Skin of body (tissue), 2 donors: ENCODE results near the gene PRKN. TPM values are rescaled to one million over a fixed set of nuclear protein-coding genes. Genes with fewer than 3 reads are reported as not detected.
"Not testable (repeated sequence)": the region's sequence is repeated elsewhere in the genome, so short reads cannot be mapped to it uniquely, and the experiment has no call there.

Experiments
- DNase-seq: peaks from one replicate; lab custom pipeline; 2025; lab: John Stamatoyannopoulos, UW
- total RNA-seq: library from RNA; depleted of rRNA; stranded (reverse); fragments of >200 nt; gene quantifications from one replicate; pipeline ENCODE4 v1.2.3, GENCODE V29; 2014

PRKN gene
- total RNA-seq, 1 donor from 2014 or later, result 5.2 TPM

- no peak for DNase-seq
Observed at GRCh38 chr6:161333410-161333809, 1394.2 kb downstream of the PRKN start.

DNA sequence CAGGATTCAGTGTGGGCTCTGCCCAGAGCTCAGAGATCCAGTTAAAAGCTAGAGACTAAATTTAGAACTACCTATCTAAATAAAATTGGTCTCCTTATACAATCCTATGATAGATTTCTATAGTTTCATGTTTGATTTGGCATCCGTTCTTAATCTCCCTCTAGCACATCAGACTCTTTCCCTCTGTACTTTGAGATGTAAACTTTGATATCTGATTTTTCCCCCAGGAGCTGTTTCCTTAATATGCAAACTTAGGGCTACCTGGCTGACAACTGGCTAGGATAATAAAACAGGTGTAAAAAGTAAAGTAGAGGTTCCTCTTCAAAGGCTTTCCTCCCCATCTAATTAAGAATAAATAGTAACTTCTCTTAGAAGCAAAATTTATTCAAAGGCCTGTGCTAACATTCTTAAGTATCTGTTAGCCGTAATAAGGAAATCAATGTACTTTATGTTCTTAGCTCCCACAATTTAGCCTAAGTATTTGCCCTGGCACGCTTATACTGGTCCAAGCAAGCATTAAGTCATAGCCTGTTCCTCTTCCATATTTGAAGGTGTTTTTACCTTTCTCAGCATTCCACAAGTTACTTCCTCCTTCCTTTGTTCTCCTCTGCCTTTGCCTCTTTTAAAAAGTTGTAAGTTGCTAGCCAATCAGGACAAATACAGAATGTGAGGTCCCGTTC is 1396.0 kb downstream of the PRKN start:
- not testable (repeated sequence) for DNase-seq

DNA sequence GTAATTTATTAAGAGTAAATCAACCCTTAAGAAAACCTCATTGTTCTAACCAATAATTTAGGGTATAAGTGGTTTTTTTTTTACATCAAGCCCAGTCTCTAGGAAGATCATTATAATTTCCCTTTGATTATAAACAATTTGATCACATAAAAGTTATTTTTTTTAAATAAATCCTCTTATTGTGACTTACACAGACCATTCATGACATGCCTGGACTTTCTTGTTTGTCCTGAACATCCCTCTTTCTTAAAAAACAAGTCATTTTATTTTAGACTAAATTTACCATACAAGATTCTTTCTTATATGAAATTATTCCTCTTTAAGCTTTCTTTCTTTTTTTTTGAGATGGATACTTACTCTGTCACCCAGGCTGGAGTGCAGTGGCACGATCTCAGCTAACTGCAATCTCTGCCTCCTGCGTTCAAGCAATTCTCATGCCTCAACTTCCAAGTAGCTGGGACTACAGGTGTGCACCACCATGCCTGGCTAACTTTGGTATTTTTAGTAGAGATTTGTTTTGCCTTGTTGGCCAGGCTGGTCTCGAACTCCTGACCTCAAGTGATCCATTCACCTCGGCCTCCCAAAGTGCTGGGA is 1400.1 kb downstream of the PRKN start:
- no peak for DNase-seq

DNA sequence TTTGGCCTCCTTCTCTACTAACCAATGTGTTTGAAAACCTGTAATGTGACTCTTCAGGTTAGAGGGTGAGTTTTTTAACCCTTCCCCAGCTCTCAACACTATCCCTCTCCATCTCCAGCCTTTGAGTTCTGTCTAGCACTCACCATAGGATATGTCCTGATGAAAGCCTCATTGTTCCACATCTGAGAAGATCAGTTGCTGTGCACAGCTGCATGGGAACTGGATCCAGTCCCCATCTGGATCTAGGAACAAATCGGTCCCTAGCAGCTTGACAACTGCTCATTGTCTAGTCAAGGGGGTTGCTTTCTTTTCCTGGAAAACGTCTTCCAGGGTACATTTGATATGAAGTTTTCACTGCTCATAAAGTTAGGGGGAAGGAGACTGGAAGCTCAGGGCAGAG is 1408.3 kb downstream of the PRKN start:
- DNase-seq, result no peak

GRCh38 chr6:161318456-161318855 is 1409.1 kb downstream of the PRKN start:
- no peak for DNase-seq

DNA sequence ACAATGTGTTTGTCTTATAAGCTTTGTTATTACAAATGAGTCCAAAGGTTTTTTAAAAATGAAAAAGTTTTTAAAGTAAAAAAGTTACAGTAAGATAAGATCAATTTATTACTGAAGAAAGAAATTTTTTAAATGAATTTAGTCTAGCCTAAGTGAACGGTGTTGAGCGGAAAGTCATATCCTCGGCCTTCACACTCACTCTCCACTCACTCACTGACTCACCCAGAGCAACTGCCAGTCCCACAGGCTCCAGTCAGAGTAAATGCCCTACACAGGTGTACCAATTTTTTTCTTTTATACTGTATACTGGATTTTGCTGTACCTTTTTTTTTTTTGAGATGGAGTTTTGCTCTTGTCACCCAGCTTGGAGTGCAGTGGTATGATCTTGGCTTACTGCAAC is 1411.0 kb downstream of the PRKN start:
- DNase-seq, result no peak

DNA sequence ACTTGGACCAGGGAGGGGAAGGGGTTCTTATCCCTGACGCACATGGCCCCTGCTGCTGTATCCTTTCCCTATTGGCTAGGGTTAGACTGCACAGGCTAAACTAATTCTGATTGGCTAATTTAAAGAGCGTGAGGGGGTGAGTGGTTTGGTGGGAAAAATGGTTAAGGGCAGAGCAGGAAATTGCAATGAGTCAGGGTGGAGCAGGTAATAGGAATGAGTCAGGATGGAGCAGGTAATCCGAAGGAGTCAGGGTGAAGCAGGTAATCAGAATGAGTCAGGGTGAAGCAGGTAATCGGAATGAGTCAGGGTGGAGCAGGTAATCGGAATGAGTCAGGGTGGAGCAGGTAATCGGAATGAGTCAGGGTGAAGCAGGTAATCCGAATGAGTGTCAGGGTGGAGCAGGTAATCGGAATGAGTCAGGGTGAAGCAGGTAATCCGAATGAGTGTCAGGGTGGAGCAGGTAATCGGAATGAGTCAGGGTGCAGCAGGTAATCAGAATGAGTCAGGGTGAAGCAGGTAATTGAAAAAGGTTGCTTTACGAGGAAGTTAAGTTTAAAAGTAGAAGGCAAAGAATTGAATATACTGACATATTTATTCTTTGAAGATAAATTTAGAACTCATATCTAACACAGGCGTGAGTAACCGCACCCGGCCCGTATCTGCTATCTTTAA is 1412.2 kb downstream of the PRKN start:
- not testable (repeated sequence) for DNase-seq

DNA sequence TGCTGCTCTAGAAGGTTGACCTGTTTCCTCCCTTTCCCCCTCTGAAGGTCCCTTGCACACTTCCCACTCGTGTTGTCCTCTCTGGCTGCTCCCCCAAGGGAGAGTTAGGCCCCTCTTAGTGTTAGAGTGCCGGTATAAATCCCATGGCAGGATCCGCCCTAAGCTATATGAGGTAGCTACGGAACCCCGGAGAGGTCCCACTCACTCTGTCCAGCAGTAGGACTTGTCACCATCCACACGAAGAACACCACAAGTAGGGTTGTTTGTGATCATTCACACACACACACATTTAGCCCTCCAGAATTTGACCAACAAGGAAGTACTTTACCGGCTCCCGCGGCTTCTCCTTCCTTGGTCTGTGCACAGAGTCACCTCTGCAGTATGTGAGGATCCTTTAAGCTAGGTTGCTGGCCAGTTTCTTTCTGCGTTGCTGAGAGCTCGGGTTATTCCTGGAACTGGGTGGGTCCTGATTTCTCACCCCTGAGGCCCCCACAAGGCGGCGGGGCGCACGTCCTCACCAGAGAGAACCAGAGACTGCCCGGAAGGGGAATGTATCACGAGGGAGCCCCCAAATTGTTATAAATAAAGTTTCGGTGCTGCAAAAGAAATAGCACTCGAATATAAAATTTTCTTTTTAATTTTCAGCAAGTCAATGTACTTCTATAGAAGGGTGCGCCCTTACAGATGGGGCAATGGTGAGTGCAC is 1412.9 kb downstream of the PRKN start:
- DNase-seq, result not testable (repeated sequence)

GRCh38 chr6:161313940-161314509 is 1413.5 kb downstream of the PRKN start:
- no peak for DNase-seq

- not testable (repeated sequence) for DNase-seq
Observed at GRCh38 chr6:161313475-161313874, 1414.1 kb downstream of the PRKN start.

DNA sequence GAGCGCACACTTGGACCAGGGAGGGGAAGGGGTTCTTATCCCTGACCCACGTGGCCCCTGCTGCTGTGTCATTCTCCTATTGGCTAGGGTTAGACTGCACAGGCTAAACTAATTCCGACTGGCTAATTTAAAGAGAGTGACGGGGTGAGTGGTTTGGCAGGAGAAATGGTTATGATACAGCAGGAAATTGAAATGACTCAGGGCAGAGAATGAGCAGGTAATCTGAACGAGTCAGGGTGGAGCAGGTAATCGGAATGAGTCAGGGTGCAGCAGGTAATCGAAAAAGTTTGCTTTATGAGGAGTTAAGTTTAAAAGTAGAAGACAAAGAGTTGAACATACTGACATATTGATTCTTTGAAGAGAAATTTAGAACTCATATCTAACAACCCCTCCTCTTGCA is 1417.8 kb downstream of the PRKN start:
- not testable (repeated sequence) for DNase-seq

DNA sequence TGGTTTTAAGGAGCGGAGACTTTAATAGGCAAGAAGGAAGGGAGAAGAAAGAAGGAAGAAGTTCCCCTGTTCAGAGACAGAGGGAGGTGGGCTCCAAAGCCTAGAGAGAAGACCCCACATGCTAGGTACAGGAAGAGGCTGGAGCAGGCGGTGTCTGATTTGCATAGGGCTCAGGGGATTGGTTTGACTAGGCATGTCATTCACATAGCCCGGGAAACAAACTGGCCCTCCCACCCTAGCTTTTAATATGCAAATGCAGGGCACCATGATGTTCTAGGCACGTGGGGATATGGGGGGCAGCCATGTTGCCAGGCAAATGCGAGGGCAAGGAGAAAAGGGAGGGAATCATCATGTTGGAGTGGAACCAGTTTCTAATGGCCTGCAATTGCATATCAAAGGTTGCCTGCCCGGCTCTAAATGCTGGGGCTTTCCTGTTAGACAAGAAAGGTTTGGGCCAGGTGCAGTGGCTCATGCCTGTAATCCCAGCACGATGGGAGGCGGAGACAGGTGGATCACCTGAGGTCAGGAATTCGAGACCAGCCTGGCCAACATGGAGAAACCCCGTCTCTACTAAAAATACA is 1419.4 kb downstream of the PRKN start:
- no peak for DNase-seq

DNA sequence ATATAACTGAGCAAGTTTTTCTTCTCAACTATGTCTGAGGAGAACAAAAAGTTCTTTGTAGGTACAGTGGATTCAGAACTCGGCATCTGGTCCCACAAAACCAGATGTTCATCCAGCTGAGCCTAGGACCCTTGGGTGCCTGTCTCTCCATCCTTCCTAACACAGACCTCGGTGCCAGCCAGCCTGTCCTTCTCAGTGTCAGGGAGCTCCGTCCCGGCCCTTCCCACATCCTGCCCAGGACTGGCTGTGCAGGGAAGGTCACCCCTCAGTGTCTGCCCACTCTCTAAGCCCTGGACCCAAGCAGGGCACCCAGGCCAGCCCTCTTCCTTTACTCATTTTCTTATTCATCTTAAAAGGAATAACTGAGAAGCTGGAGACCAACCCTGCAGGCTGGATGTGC is 1421.7 kb downstream of the PRKN start:
- no peak for DNase-seq

- DNase-seq, result no peak
Observed at GRCh38 chr6:161303628-161304340, 1423.8 kb downstream of the PRKN start.

- no peak for DNase-seq
Observed at GRCh38 chr6:161302949-161303348, 1424.6 kb downstream of the PRKN start.

GRCh38 chr6:161301338-161301737 is 1426.2 kb downstream of the PRKN start:
- DNase-seq, result no peak

GRCh38 chr6:161300823-161301222 is 1426.7 kb downstream of the PRKN start:
- no peak for DNase-seq

DNA sequence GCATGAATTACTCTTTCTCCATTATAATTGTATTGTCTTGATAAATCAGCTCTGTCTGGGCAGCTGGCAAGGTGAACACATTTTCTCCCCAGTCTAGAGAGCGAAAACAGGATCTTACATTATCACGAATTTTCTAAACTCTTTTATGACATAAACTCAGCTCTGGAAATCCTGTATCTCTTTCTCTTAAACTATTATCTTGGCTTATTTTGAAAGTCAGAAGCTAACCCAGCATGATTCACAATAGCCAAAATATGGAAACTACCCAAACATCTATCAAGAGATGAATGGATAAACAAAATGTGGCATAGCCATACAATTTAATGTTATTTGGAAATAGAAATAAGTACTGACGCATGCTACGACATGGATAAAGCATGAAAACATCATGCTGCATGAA is 1427.8 kb downstream of the PRKN start:
- no peak for DNase-seq
